HEK293T (cell line): ENCODE results near the gene C1RL.
"Not testable (repeated sequence)": the region's sequence is repeated elsewhere in the genome, so short reads cannot be mapped to it uniquely, and the experiment has no call there.

ENCODE experiments used
- CTCF ChIA-PET: fragments of 350-600 bp; formaldehyde crosslinking; extraction: SDS; loops from one replicate; lab custom pipeline; 2021; ENCODE audit warnings: antibody characterized with exemption, inconsistent platforms; lab: Yijun Ruan, JAX
- POLR2A ChIA-PET: fragments of 350-600 bp; formaldehyde crosslinking; extraction: SDS; loops from one replicate; lab custom pipeline; 2020; ENCODE audit warnings: antibody characterized with exemption, inconsistent platforms; lab: Yijun Ruan, JAX
- DNase-seq: peaks from one replicate; pipeline ENCODE4 v3.0.0; 2012; ENCODE audit warnings: mixed read lengths; ENCODE audit errors: extremely low spot score
- ARNT ChIP-seq: fragments of 450-650 bp; IDR thresholded peaks from 2 replicates; pipeline ENCODE4 v1.6.1; 2017; ENCODE audit warnings: mild to moderate bottlenecking
- BHLHE40 ChIP-seq: fragments of 450-650 bp; IDR thresholded peaks from 2 replicates; pipeline ENCODE4 v1.6.1; 2016; ENCODE audit warnings: mild to moderate bottlenecking, moderate library complexity, borderline replicate concordance
- CTBP1 ChIP-seq: fragments of 450-650 bp; IDR thresholded peaks from 2 replicates; pipeline ENCODE4 v1.6.1; 2016; ENCODE audit warnings: borderline replicate concordance
- ELF4 ChIP-seq: fragments of 450-650 bp; IDR thresholded peaks from 2 replicates; pipeline ENCODE4 v1.6.1; 2017; ENCODE audit warnings: antibody characterized with exemption
- FOXA1 ChIP-seq: fragments of 450-650 bp; IDR thresholded peaks from 2 replicates; pipeline ENCODE4 v1.6.1; 2016; ENCODE audit warnings: mild to moderate bottlenecking
- FOXK2 ChIP-seq: fragments of 450-650 bp; IDR thresholded peaks from 2 replicates; pipeline ENCODE4 v1.6.1; 2016; ENCODE audit warnings: mild to moderate bottlenecking
- FOXM1 ChIP-seq: fragments of 450-650 bp; IDR thresholded peaks from 2 replicates; pipeline ENCODE4 v1.6.1; 2017; ENCODE audit warnings: mild to moderate bottlenecking, borderline replicate concordance
- HDGF ChIP-seq: fragments of 450-650 bp; IDR thresholded peaks from 2 replicates; pipeline ENCODE4 v1.6.1; 2017; ENCODE audit warnings: antibody characterized with exemption, borderline replicate concordance
- L3MBTL2 ChIP-seq: fragments of 450-650 bp; conservative IDR thresholded peaks from 2 replicates; pipeline ENCODE4 v1.6.1; 2016; ENCODE audit warnings: mild to moderate bottlenecking
- LEF1 ChIP-seq: fragments of 450-650 bp; IDR thresholded peaks from 2 replicates; pipeline ENCODE4 v1.6.1; 2017; ENCODE audit warnings: mild to moderate bottlenecking, borderline replicate concordance
- NFRKB ChIP-seq: fragments of 450-650 bp; IDR thresholded peaks from 2 replicates; pipeline ENCODE4 v1.6.1; 2016; ENCODE audit warnings: mild to moderate bottlenecking, moderate library complexity
- SP1 ChIP-seq: fragments of 450-650 bp; IDR thresholded peaks from 2 replicates; pipeline ENCODE4 v1.6.1; 2017
- SUZ12 ChIP-seq: fragments of 450-650 bp; IDR thresholded peaks from 2 replicates; pipeline ENCODE4 v1.6.1; 2016; ENCODE audit warnings: mild to moderate bottlenecking
- TARDBP ChIP-seq: fragments of 450-650 bp; IDR thresholded peaks from 2 replicates; pipeline ENCODE4 v1.6.1; 2016
- ZNF384 ChIP-seq: fragments of 450-650 bp; IDR thresholded peaks from 2 replicates; pipeline ENCODE4 v1.6.1; 2016
- TF ChIP-seq, protein P1 (sequence below): fragments of 450-650 bp; IDR thresholded peaks from 2 replicates; pipeline ENCODE4 v1.6.1; 2016

The C1RL gene

DNA sequence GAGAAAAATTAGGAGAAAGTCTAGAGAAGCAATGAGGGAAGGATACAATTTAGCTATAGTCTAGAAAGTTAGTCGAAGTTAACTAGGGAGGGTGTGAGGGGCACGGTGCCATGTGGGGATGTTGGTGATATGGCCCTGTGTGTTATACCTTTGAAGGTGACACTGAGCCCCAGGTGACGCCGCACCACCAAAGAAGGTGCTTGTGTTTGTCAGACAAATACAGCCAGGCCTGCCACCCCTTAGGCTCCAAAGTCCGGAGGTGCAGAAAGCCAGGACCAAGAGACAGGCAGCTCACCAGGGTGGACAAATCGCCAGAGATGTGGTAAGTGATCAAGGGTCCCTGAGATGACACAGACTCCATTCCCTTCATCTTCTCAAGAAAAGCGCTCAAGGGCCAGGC lies 47.4 kb downstream of the C1RL start:
- POLR2A ChIA-PET, result interaction anchor here (1.2 kb wide), 1 partner anchor 118 kb away, joined by 4 read pairs; the partner anchor contains the start of genes C12orf57 and RNU7-1
- CTCF ChIA-PET, result interaction anchor here (1.2 kb wide), 1 partner anchor 51 kb away, joined by 5 read pairs; no protein-coding TSS in a partner anchor
- TF ChIP-seq ZNF384, result no peak
- TF ChIP-seq ARNT, result no peak
- no peak for TF ChIP-seq NFRKB
- TF ChIP-seq FOXM1, result no peak
- no peak for TF ChIP-seq FOXA1
- no peak for TF ChIP-seq CTBP1
- TF ChIP-seq SUZ12, result no peak
- TF ChIP-seq FOXK2, result no peak
- TF ChIP-seq, protein P1, sequence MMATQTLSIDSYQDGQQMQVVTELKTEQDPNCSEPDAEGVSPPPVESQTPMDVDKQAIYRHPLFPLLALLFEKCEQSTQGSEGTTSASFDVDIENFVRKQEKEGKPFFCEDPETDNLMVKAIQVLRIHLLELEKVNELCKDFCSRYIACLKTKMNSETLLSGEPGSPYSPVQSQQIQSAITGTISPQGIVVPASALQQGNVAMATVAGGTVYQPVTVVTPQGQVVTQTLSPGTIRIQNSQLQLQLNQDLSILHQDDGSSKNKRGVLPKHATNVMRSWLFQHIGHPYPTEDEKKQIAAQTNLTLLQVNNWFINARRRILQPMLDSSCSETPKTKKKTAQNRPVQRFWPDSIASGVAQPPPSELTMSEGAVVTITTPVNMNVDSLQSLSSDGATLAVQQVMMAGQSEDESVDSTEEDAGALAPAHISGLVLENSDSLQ, result no peak
- no peak for TF ChIP-seq L3MBTL2
- TF ChIP-seq TARDBP, result no peak
- TF ChIP-seq HDGF, result no peak
- no peak for TF ChIP-seq ELF4
- DNase-seq, result no peak

DNA sequence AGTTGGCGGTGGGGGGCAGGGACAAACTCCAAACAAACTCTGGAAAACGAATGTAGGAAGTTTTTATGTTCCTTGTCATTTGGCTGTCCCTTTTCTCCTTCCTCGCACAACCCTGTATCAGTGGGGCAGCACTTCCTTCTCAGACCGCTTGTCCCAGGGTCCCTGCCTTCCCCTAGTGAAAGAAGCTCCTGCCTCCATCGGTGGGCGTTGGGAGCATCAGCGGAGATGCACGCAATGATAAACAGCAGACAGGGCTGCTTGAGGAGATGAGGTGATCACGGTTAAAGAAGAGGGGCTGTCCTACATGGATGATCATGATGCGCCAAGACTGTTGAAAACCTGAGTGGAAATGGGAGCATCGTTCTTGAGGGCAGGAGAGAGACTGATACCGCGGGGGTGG lies 47.9 kb downstream of the C1RL start:
- POLR2A ChIA-PET, result interaction anchor here (1.2 kb wide), 1 partner anchor 118 kb away, joined by 4 read pairs; the partner anchor contains the start of genes C12orf57 and RNU7-1
- TF ChIP-seq ELF4, result no peak
- no peak for TF ChIP-seq TARDBP
- no peak for TF ChIP-seq BHLHE40
- no peak for TF ChIP-seq FOXA1
- TF ChIP-seq LEF1, result no peak
- TF ChIP-seq FOXM1, result no peak
- no peak for DNase-seq
- CTCF ChIA-PET, result interaction anchor here (1.2 kb wide), 1 partner anchor 51 kb away, joined by 5 read pairs; no protein-coding TSS in a partner anchor

DNA sequence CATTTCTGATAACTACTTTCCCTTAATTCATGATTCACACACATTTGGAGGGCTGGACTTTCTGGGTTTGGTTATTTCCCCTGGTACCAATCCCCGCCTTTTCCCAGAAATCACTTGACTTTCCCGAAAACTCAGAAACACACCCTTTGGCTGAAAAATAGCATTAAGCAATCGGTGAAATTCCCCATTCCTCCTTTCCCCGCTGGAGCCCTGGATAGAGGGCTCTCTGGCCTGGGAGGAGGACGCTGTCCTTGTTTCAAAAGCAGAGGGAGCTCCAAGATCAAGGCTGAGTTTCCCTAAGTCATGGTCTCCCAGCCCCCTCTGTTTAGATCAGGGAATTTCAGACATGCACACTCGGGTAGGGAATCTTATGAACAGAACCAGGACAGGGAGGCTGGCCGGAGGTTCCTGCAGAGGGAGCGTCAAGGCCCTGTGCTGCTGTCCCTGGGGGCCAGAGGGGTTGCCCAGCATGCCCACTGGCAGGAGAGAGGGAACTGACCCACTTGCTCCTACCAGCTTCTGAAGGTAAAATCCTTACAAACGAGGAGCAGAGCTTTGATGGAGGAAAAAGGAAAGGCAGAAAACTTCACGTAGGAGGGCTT lies 48.6 kb downstream of the C1RL start, which contains the start of gene C1S:
C1S (plus strand) TSS at position 366 of the 602 bp plus-strand sequence. CDS start 1,195 bp downstream, outside the sequence.
- DNase-seq, result peak; percentile 33
- ChIA-PET POLR2A (no interaction called here), CTCF (interaction anchor here (0.6 to 1.2 kb wide), 2 partner anchors 52 to 193 kb away, joined by 3 to 5 read pairs; partner anchors contain the start of gene TPI1)
- no peak for TF ChIP-seq ELF4

DNA sequence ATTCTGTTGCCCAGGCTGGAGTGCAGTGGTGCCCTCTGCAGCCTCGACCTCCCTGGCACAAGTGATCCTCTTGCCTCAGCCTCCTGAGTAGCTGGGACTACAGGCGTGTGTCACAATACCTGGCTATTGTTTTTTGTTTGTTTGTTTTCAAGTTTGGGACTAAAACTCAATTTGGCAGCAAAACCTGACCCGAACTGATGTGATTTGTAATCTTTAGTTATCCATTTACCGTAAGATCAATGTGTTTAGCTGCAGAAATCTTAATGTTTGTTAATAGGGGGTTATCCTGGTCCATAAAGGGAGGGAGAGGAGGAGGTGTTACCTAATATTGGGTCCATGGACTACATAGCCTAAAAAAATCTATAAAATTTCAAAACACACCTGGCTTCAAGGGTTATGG lies 49.2 kb downstream of the C1RL start:
- no peak for DNase-seq
- POLR2A ChIA-PET, result no interaction called here
- no peak for TF ChIP-seq BHLHE40
- no peak for TF ChIP-seq L3MBTL2
- TF ChIP-seq LEF1, result no peak
- TF ChIP-seq TARDBP, result no peak
- TF ChIP-seq CTBP1, result no peak
- TF ChIP-seq HDGF, result no peak
- TF ChIP-seq FOXK2, result no peak
- TF ChIP-seq SUZ12, result no peak
- no peak for TF ChIP-seq FOXM1
- TF ChIP-seq, protein P1, result no peak
- TF ChIP-seq ARNT, result no peak
- TF ChIP-seq ELF4, result no peak
- no peak for TF ChIP-seq ZNF384
- no peak for TF ChIP-seq FOXA1
- no peak for TF ChIP-seq SP1
- TF ChIP-seq NFRKB, result no peak

DNA sequence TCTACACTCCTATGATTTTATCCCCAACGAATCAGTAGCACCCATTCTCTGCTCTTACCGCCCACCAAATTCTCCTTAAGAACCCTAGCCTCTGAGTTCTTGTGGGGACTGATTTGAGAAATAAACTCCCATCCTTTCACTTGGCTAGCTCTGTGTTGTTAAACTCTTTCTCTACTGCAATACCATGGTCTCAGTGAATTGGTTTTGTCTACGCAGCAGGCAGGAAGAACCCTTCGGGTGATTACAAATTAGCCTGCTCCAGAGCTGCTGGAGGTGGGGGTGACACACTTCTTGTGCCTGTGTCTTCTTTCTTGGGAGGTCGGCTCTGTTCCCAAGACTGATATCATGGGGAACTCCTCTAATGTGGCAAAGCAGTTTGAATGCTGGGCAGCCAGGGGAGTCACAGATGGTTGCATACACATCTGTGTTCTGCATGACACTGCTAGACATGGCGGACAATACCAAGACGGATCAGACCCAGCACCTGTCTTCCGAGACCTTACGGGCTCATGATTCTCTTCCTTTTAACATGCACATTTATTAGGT lies 50.1 kb downstream of the C1RL start:
- ChIA-PET CTCF (interaction anchor here (1.9 kb wide), 1 partner anchor 16 kb away, joined by 8 read pairs; no protein-coding TSS in a partner anchor), POLR2A (no interaction called here)
- no peak for DNase-seq
- TF ChIP-seq TARDBP, result no peak
- TF ChIP-seq ELF4, result no peak
- no peak for TF ChIP-seq NFRKB
- no peak for TF ChIP-seq ARNT
- no peak for TF ChIP-seq FOXM1

More for the DNA sequence above, 49.2 kb downstream of the C1RL start:
- CTCF ChIA-PET, result interaction anchor here (0.6 kb wide), 1 partner anchor 193 kb away, joined by 3 read pairs; the partner anchor contains the start of gene TPI1

DNA sequence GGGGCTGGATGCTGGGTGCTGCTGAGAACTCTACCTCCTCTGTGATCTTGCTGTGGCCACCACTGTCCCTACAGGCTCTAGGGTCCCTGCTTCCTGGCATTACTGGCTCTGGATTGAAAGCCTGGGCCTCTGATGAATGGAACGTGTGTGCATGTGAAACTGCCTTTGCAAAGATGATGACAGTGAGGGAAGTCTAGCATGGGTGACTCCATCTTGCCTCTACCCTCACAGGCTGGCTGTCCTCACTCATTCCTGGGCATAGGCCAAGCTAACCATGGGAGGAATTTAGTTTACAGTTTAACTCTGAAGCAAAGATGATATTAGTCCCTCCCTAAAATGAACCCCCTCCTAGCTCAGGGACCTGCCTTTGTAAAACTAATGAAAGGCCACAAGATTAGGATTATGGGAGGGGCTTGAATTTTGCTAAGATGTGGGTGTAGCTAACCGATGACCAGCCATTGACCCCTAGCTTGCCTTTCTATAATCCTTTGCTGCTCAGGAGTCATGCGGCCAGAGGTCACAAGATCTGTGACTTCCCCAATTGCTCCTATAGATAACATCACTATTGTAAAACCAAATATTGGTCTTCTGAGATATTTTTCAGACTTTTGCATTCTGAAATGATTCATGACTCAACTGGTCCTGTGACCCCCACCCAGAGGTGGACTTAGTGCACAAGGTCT lies 50.7 kb downstream of the C1RL start:
- DNase-seq, result no peak
- POLR2A ChIA-PET, result no interaction called here
- TF ChIP-seq ARNT, result no peak
- no peak for TF ChIP-seq FOXA1
- TF ChIP-seq BHLHE40, result no peak
- no peak for TF ChIP-seq L3MBTL2
- no peak for TF ChIP-seq NFRKB
- TF ChIP-seq CTBP1, result no peak
- no peak for TF ChIP-seq HDGF
- no peak for TF ChIP-seq SP1
- TF ChIP-seq ZNF384, result no peak
- no peak for TF ChIP-seq SUZ12
- TF ChIP-seq TARDBP, result no peak
- no peak for TF ChIP-seq FOXK2
- TF ChIP-seq FOXM1, result no peak
- TF ChIP-seq ELF4, result no peak
- TF ChIP-seq, protein P1, result no peak
- no peak for TF ChIP-seq LEF1
- CTCF ChIA-PET, result interaction anchor here (1.2 to 1.9 kb wide), 2 partner anchors 15 to 97 kb away, joined by 4 to 8 read pairs; no protein-coding TSS in a partner anchor

DNA sequence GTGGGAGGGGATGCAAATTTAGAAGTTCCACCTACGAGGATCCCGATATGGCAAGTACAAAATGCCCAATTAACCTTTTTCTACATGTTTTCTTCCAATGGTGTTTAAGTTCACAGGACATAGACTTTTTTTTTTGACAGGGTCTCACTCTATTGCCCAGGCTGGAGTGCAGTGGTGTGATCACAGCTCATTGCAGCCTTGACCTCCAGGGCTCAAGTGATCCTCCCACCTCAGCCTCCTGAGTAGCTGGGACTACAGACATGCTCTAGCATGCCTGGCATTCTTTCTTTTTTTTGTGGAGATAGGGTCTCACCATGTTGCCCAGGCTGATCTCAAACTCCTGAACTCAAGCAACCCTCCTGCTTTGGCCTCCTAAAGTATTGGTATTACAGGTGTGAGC lies 53.3 kb downstream of the C1RL start:
- not testable (repeated sequence) for DNase-seq
- ChIA-PET POLR2A (interaction anchor here (1.2 to 1.5 kb wide), 2 partner anchors 11 to 112 kb away, joined by 3 read pairs; partner anchors contain the start of genes C12orf57 and RNU7-1), CTCF (interaction anchor here (0.6 kb wide), 1 partner anchor 14 kb away, joined by 3 read pairs; no protein-coding TSS in a partner anchor)
